ENCODE data around the gene FOXP1.

Gene FOXP1

GRCh38 chr3:71088742-71089141 is 494.8 kb downstream of the FOXP1 start:
- no peak for DNase-seq

GRCh38 chr3:71088019-71088708 is 495.4 kb downstream of the FOXP1 start:
- DNase-seq: no peak

- DNase-seq: no peak
Observed at GRCh38 chr3:71087143-71088018, 496.1 kb downstream of the FOXP1 start.

- no peak for DNase-seq
Observed at GRCh38 chr3:71086777-71087142, 496.8 kb downstream of the FOXP1 start.

- no peak for DNase-seq
Observed at GRCh38 chr3:71083726-71084131, 499.8 kb downstream of the FOXP1 start.

GRCh38 chr3:71082833-71083232 is 500.7 kb downstream of the FOXP1 start:
- DNase-seq: no peak

- no peak for DNase-seq
Observed at GRCh38 chr3:71080517-71081083, 502.9 kb downstream of the FOXP1 start.

- DNase-seq: no peak
Observed at GRCh38 chr3:71078723-71079525, 504.6 kb downstream of the FOXP1 start.

- DNase-seq: no peak
Observed at GRCh38 chr3:71078199-71078598, 505.3 kb downstream of the FOXP1 start.

- no peak for DNase-seq
Observed at GRCh38 chr3:71077070-71077469, 506.5 kb downstream of the FOXP1 start.

- no peak for DNase-seq
Observed at GRCh38 chr3:71076361-71077002, 507.0 kb downstream of the FOXP1 start.

- no peak for DNase-seq
Observed at GRCh38 chr3:71075494-71075893, 508.0 kb downstream of the FOXP1 start.

GRCh38 chr3:71074423-71074822 is 509.1 kb downstream of the FOXP1 start:
- no peak for DNase-seq

GRCh38 chr3:71072986-71073385 is 510.5 kb downstream of the FOXP1 start:
- no peak for DNase-seq

- no peak for DNase-seq
Observed at GRCh38 chr3:71072287-71072686, 511.2 kb downstream of the FOXP1 start.

- no peak for DNase-seq
Observed at GRCh38 chr3:71070497-71071463, 512.7 kb downstream of the FOXP1 start.

- peak; percentile 79 to 91 for DNase-seq
Observed at GRCh38 chr3:71069797-71070196, 513.7 kb downstream of the FOXP1 start.

- DNase-seq: no peak
Observed at GRCh38 chr3:71067977-71068654, 515.4 kb downstream of the FOXP1 start.

- DNase-seq: peak; percentile 73 to 86
Observed at GRCh38 chr3:71066849-71067261, 516.7 kb downstream of the FOXP1 start.

GRCh38 chr3:71066356-71066755 is 517.2 kb downstream of the FOXP1 start:
- DNase-seq: peak; percentile 72 to 78

- no peak for DNase-seq
Observed at GRCh38 chr3:71065764-71066013, 517.8 kb downstream of the FOXP1 start.
